ENCODE data around the gene KCNK1.

- TF ChIP-seq SUZ12 (IDR thresholded peaks at IDR 0.05; ENCODE audit: extremely low read depth, insufficient read depth, insufficient read length) (no peak), ZNF274 (IDR thresholded peaks at IDR 0.05; ENCODE audit: low read depth, low read length) (no peak), YY1 (IDR thresholded peaks at IDR 0.05; ENCODE audit: insufficient read depth, insufficient read length) (no peak)
Measured at GRCh38 chr1:233689017-233689747, 75.3 kb downstream of the KCNK1 start.
